HUES48 (cell line): ENCODE data around the gene AQP7.
"Not testable (repeated sequence)": the region's sequence is repeated elsewhere in the genome, so short reads cannot be mapped to it uniquely, and the experiment has no call there.

ENCODE experiments used
- H3K27ac ChIP-seq: one replicate; pipeline ENCODE4 v1.7.0; 2013; ENCODE audit warnings: low read depth, low read length, inconsistent platforms
- H3K27me3 ChIP-seq: 2 replicates; pipeline ENCODE4 v1.6.1; 2013; ENCODE audit warnings: mild to moderate bottlenecking, low read length; ENCODE audit not compliant: control insufficient read depth, insufficient read depth
- H3K36me3 ChIP-seq: 2 replicates; pipeline ENCODE4 v1.6.1; 2013; ENCODE audit warnings: low read length; ENCODE audit not compliant: control insufficient read depth, insufficient read depth
- H3K4me1 ChIP-seq: 2 replicates; pipeline ENCODE4 v1.6.1; 2013; ENCODE audit warnings: mild to moderate bottlenecking, low read length; ENCODE audit not compliant: control insufficient read depth, insufficient read depth
- H3K4me3 ChIP-seq: 2 replicates; pipeline ENCODE4 v1.5.1; 2013; ENCODE audit warnings: mild to moderate bottlenecking, low read depth, low read length
- H3K9ac ChIP-seq: 2 replicates; pipeline ENCODE4 v1.6.1; 2013; ENCODE audit warnings: mild to moderate bottlenecking, low read depth, low read length, moderate library complexity
- H3K9me3 ChIP-seq: 2 replicates; pipeline ENCODE4 v1.6.1; 2013; ENCODE audit warnings: low read length; ENCODE audit not compliant: control insufficient read depth, insufficient read depth

AQP7 gene

DNA sequence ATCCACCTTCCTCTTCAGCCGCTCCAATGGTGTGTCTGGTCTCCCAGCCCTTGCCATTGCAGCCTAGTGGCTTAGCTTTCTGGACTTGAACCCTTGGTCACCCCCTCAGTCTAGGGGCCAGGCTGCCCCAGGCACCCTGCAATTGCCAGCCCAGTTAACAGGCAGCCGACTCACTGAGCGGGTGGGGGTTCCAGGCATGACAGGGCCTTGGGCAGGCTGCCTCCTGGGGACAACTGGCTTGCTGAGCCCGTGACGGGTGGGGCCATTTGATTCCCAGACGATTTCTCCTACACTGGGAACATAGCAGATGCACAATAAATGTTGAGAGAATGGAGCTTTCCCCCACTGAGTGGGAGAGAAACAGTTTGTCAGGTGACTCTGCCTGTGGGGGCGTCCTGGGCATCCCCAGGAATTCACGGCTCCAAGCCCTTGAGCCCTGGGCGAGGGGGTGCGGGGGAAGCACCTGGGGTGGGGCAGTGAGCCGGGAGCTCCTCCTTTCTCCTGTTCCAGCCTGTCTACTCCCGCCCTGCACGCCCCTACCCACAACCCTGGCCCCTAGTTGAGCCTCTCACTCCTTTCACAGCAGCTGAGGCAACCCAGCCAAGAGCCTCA, 12.6 kb upstream of the AQP7 start:
- Histone ChIP-seq H3K9me3 (no peaks in the 10 kb centered on the region), H3K9ac (no peak overlapping the region), H3K4me3 (no peak overlapping the region), H3K27ac (no peak overlapping the region), H3K36me3 (no peaks in the 10 kb centered on the region), H3K27me3 (no peaks in the 10 kb centered on the region), H3K4me1 (no peaks in the 10 kb centered on the region)

DNA sequence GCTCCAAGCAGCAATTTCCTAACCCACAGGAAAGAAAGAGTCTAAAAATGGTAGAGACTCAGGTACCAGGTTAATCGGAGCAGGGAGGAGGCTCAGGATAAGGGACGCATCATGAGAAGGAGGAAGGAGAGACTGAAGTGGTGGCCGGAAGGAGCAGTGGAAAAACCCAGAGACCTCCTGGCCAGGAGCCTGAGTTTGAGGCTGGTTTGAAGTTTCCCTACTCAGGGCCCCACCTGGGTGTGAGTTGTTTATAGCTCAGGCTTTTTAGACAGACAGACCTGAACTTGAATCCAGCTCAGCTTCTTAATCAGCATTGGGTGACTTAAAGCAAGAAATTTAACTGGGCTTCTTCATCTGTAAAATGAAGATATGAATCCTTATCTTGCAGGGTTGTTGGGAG, 11.9 kb upstream of the AQP7 start:
- Histone ChIP-seq H3K36me3 (no peaks in the 10 kb centered on the region), H3K27ac (no peak overlapping the region), H3K9me3 (no peaks in the 10 kb centered on the region), H3K4me3 (no peak overlapping the region), H3K27me3 (no peaks in the 10 kb centered on the region), H3K9ac (no peak overlapping the region), H3K4me1 (no peaks in the 10 kb centered on the region)

DNA sequence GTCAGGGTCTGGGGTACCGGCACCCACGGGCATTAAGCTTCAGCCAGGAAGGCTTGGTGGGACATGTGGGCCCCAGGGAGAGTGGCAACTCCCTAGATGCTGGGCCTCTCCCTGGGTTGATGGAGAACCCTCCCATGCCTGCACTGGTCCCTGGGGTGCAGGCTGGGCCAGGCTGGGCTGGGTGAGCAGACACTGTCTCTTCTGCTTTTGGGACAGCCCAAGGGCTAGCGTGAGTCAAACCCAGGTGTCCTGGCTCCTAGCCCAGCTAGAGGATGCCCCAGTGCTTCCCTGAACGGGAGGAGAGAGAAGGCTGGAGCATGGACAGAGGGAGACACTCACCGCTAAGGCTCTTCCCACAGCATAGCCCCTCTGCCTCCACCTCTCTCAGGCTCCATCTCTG, 5.7 kb upstream of the AQP7 start:
- H3K9ac ChIP-seq = no peak overlapping the region
- H3K36me3 ChIP-seq = no peaks in the 10 kb centered on the region
- no peaks in the 10 kb centered on the region for H3K4me1 ChIP-seq
- no peak overlapping the region for H3K27ac ChIP-seq
- H3K27me3 ChIP-seq = no peaks in the 10 kb centered on the region
- no peaks in the 10 kb centered on the region for H3K9me3 ChIP-seq
- no peak overlapping the region for H3K4me3 ChIP-seq

DNA sequence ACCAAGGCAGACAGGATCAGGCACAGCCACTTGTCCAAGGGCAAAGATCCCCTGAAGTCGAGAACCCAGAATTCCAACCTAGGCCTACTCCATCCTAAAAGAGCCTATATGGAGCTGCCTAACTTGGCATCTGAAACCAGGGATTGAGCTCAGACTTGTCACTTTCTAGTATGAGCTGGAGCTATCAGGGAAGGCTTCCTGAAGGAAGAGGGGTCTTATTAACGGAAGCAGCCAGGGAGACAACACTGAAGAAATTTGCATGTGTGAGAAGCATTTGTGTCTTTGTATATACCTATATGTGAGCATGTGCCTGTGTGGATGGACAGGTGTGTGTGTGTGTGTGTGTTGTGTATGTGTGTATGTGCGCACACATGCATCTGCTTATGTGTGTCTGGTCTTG, 4.7 kb upstream of the AQP7 start:
- no peaks in the 10 kb centered on the region for H3K9me3 ChIP-seq
- no peaks in the 10 kb centered on the region for H3K27me3 ChIP-seq
- no peak overlapping the region for H3K27ac ChIP-seq
- no peak overlapping the region for H3K4me3 ChIP-seq
- no peak overlapping the region for H3K9ac ChIP-seq
- no peaks in the 10 kb centered on the region for H3K4me1 ChIP-seq
- H3K36me3 ChIP-seq = no peaks in the 10 kb centered on the region

DNA sequence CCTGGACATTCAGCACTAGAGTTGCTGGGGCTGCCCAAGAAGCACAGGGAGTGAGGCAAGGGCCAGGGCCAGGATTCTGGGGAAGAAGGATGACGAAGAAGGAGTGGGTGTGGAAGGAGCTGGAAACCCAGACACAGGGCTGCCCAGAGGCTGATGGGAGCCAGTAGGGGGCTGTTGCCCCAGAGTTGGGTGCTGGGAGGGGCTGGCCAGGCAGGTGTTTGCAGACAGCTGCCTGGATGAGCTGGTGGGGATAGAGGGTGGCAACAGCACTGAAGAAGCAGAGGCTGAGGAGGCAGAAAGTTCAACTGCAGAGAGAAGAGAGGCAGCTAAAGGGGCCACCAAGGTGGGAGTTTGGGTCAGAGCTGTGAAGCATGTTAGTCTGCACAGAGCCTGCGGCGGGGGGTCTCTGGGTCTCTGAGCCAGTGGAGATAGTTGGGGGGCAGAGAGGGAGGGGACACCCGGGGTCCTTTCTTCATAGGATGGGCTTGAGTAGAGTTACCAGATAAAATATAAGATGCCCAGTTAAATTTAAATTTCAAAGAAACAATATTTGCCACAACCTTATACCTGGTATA, 2.5 kb upstream of the AQP7 start:
- no peak overlapping the region for H3K9ac ChIP-seq
- no peaks in the 10 kb centered on the region for H3K36me3 ChIP-seq
- no peaks in the 10 kb centered on the region for H3K4me1 ChIP-seq
- H3K27ac ChIP-seq = no peak overlapping the region
- no peaks in the 10 kb centered on the region for H3K9me3 ChIP-seq
- no peak overlapping the region for H3K4me3 ChIP-seq
- H3K27me3 ChIP-seq = no peaks in the 10 kb centered on the region

DNA sequence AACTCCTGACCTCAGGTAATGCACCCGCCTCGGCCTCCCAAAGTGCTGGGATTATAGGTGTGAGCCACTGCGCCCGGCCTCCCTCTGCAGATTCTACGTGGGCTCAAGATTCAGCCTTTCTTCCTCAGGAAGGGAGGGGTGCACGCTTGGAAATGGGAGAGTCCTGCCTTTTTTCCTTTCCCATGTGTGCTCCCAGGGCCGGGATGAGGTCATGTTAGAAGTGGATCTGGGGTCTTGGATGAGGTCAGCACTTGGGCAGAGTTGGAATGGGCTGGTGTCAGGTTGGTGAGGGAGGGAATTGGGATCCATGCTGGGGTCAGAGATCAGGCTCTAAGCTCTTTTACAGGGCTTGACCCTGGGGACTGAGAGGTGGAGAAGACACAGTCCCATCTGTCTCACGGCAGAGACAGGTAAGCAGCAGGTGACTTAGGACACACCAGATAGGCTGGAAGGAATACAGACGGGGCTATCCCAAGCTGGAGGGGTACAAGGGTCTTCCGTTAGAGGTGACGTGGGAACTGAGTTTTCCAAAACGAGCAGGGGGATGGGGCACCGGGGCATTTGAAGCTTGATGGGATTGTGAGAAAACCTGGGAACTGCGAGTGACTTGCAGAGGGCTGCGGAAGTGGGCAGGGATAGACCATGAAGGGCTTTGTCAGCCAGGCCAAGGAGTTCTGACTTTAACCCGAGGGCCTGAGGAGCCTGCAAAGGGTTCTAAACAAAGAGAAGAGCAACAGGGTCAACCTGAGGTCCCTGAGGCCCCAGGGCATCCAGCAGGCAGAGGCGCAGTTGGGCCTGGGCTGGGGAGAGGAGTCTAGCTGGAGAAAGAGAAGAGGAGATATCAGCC, 1.8 kb upstream of the AQP7 start:
- Histone ChIP-seq H3K27me3 (no peaks in the 10 kb centered on the region), H3K9ac (no peak overlapping the region), H3K36me3 (no peaks in the 10 kb centered on the region), H3K4me3 (no peak overlapping the region), H3K4me1 (no peaks in the 10 kb centered on the region), H3K27ac (no peak overlapping the region), H3K9me3 (no peaks in the 10 kb centered on the region)

DNA sequence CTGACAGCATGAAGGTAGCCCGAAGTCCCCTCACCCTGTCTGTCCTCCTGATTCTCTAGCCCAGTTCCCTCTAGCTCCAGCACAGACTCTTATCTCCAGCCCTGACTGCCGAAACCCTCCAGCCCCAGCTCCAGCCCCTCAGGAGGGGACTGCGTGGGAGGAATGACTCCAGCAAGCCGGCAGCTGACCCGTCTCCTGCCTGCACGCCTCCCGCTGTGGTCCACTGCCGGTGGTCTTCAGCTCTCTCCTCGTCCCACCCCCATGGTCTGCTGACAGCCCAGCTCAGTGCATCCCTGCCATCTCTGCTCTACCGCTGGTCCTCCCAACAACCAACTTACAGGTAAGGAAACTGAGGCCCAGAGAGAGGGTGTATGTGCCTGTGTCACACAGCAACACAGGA, 559 bp downstream of the AQP7 start:
- not testable (repeated sequence) for H3K9me3 ChIP-seq, H3K4me3 ChIP-seq, H3K9ac ChIP-seq, H3K27ac ChIP-seq, H3K36me3 ChIP-seq, H3K4me1 ChIP-seq, H3K27me3 ChIP-seq

DNA sequence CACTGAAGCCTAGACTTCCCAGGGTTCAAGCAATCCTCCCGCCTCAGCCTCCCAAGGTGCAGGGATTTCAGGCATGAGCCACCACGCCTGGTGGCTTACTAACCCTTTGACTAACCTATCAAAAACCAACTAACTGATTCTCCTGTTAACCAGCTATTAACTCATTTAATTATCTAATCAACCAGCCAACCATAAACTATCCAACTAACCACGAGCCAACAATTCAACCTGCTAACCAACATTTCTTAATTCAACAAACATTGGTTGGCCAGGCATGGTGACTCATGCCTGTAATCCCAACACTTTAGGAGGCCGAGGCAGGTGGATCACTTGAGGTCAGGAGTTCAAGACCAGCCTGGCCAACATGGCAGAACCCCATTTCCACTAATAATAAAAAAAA, 3.3 kb downstream of the AQP7 start:
- not testable (repeated sequence) for H3K36me3 ChIP-seq, H3K4me1 ChIP-seq, H3K27me3 ChIP-seq, H3K4me3 ChIP-seq, H3K27ac ChIP-seq, H3K9me3 ChIP-seq, H3K9ac ChIP-seq

DNA sequence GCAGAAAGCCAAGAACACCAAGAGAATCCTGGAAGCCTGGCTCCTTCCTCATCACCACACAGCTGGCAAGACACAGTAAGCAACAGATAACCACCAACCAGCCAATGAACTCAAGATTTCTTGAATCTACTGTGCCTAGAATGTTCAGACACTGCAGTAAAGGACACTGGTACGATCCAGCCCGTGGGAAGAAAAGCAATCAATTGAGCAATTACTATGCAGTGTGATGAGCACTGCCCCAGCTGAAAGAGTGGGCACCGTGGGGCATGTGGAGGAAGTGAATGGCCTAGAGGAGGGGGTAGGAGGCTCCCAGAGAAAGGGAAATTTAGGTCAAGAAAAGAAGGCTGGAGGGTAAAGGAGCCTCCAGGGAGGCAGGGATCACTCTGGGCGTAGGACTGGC, 4.6 kb downstream of the AQP7 start:
- not testable (repeated sequence) for H3K9me3 ChIP-seq, H3K4me1 ChIP-seq, H3K4me3 ChIP-seq, H3K36me3 ChIP-seq, H3K27me3 ChIP-seq, H3K9ac ChIP-seq, H3K27ac ChIP-seq

DNA sequence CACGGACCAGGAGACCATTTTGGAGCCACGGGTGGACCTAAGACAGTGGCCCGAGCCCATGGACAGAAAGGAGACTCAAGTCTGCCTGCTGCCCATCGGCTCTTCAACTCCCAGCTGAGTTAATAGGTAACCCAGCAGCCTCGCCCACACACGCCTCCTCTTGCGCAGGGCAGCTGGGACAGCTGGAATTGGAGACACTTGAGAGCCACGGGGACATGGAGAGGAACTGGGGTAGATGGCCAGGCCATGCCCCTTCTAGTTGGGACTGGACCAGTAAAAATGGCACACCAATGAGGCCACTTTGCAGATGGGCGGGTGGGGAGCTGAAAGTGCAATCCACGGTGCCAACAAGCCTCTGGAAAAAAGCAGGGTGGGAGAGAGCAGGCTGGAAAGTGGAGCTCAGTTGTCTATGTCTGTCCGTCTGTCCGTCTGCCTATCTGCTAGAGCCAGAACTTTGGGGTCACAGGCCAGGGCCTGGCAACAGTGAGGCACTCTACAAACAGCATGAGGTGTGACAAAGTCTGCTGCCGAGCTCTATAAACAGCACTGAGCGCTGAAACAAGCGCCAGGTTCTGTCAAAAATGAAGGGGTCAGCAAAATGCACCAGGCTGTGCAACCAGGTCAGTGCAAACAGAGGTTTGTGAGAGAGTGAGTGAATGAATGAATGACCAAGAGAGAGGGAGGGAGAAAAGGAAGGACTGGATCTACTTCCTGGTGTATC, 7.0 kb downstream of the AQP7 start:
- H3K4me1 ChIP-seq, H3K9me3 ChIP-seq, H3K9ac ChIP-seq, H3K4me3 ChIP-seq, H3K36me3 ChIP-seq, H3K27ac ChIP-seq, H3K27me3 ChIP-seq: not testable (repeated sequence)

DNA sequence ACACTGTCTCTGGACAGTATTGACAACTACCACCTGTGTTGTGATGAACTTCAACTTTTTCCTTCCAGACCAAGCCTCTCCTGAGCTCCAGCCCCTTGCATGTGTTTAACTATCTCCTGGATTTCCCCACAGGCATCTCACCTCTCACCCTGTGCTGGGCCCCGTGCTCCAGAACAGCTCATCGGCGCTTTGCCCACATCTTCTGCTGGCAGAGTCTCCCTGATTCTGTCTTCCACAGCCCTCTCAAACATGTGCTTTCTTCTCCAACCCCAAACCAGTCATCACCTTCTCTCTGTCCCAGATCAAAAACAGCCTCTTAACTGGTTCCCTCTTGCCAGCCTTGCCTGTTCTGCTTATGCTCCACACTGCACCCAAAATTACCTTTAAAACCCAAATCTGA, 8.4 kb downstream of the AQP7 start:
- not testable (repeated sequence) for H3K27me3 ChIP-seq, H3K4me1 ChIP-seq, H3K27ac ChIP-seq, H3K9ac ChIP-seq, H3K4me3 ChIP-seq, H3K36me3 ChIP-seq, H3K9me3 ChIP-seq
